HCT116 (cell line): ENCODE data around the gene BABAM2. TPM values are rescaled to one million over a fixed set of nuclear protein-coding genes. Genes with fewer than 3 reads are reported as not detected.

Source experiments
- ATAC-seq: fragments of 200-7000 bp; cut with Tn5 transposase; 2 replicates; pipeline ENCODE4 v1.9.1; 2020; ENCODE audit warnings: mild to moderate bottlenecking, moderate library complexity
- BruUV-seq: library from RNA; stranded (reverse); fragments of 400-500 nt; replicated peaks from 2 replicates; lab custom pipeline; 2021; lab: Mats Ljungman, UMichigan
- CTCF ChIA-PET: fragments of 300-600 bp; sonication (Branson Sonifier 250); formaldehyde crosslinking; loops from one replicate; lab custom pipeline; 2021; ENCODE audit warnings: antibody characterized with exemption; lab: Charles Lee
- POLR2A ChIA-PET: fragments of 300-600, 350-600 bp; sonication (Branson Sonifier 250); formaldehyde crosslinking; loops from one replicate; lab custom pipeline; 2021; ENCODE audit warnings: antibody characterized with exemption; lab: Charles Lee
- RAD21 ChIA-PET, 2 experiments: fragments of 300-600 bp; sonication (Branson Sonifier 250); formaldehyde crosslinking; loops; one replicate each; lab custom pipeline; 2023; ENCODE audit warnings: low total read pairs in 2 of 2; ENCODE audit not compliant: uncharacterized antibody in 2 of 2, unreplicated experiment in 2 of 2, low non-redundant PET in 1 of 2; lab: Charles Lee
- DNase-seq: peaks from one replicate; pipeline ENCODE4 v3.0.0-alpha.2; 2010; ENCODE audit warnings: low read depth, low spot score
- H2AFZ ChIP-seq: fragments of 200-600 bp; shearing (Covaris generic), sonication (generic); 2 replicates; pipeline ENCODE4 v1.6.1; 2017; ENCODE audit warnings: low read depth, mixed run types, mixed read lengths, antibody characterized with exemption, low read length; ENCODE audit not compliant: poor library complexity, severe bottlenecking
- H3K27ac ChIP-seq: 2 replicates; pipeline ENCODE4 v1.5.1; 2012; ENCODE audit warnings: low read depth, low read length
- H3K27me3 ChIP-seq: fragments of 200-600 bp; sonication (generic); 2 replicates; pipeline ENCODE4 v1.6.1; 2016; ENCODE audit warnings: mixed run types, low read length, mixed read lengths; ENCODE audit not compliant: insufficient read depth
- H3K36me3 ChIP-seq, 2 experiments: fragments of 200-500 bp in 1 of 2; fragments of 200-600 bp in 1 of 2; sonication (Bioruptor generic) in 1 of 2; sonication (generic) in 1 of 2; 2 replicates each; pipeline versions ENCODE4 v1.5.1 to v1.6.1; 2014 to 2016; ENCODE audit warnings: low read length in 2 of 2, inconsistent platforms in 1 of 2, mixed read lengths in 1 of 2, mixed run types in 1 of 2; ENCODE audit not compliant: insufficient read depth in 2 of 2, control insufficient read depth in 1 of 2
- H3K4me1 ChIP-seq, 2 experiments: fragments of 200-600 bp in 1 of 2; sonication (generic) in 1 of 2; 2 replicates each; pipeline versions ENCODE4 v1.5.1 to v1.6.1; 2012 to 2017; ENCODE audit warnings: low read length in 2 of 2, inconsistent platforms in 1 of 2, mild to moderate bottlenecking in 1 of 2, mixed read lengths in 1 of 2, mixed run types in 1 of 2, moderate library complexity in 1 of 2; ENCODE audit not compliant: insufficient read depth in 2 of 2, control insufficient read depth in 1 of 2
- H3K4me2 ChIP-seq: fragments of 200-600 bp; sonication (generic); 2 replicates; pipeline ENCODE4 v1.6.1; 2017; ENCODE audit warnings: mixed run types, low read length, mixed read lengths
- H3K4me3 ChIP-seq, 2 experiments: fragments of 200-600 bp in 1 of 2; sonication (generic) in 1 of 2; replicated peaks in 1 of 2; 2 replicates each; pipeline ENCODE4 v1.5.1; 2011 to 2016; ENCODE audit warnings: low read length in 2 of 2, control low read depth in 1 of 2, low read depth in 1 of 2, mild to moderate bottlenecking in 1 of 2, mixed read lengths in 1 of 2, mixed run types in 1 of 2
- H3K79me2 ChIP-seq: fragments of 200-600 bp; sonication (generic); 2 replicates; pipeline ENCODE4 v1.6.1; 2017; ENCODE audit warnings: mild to moderate bottlenecking, mixed run types, low read length, moderate library complexity, mixed read lengths; ENCODE audit not compliant: insufficient read depth
- H3K9ac ChIP-seq: fragments of 200-600 bp; sonication (generic); 2 replicates; pipeline ENCODE4 v1.6.1; 2016; ENCODE audit warnings: low read length, mixed read lengths
- H3K9me2 ChIP-seq: fragments of 200-600 bp; sonication (generic), shearing (Covaris generic); 2 replicates; pipeline ENCODE4 v1.6.1; 2017; ENCODE audit warnings: mixed run types, mild to moderate bottlenecking, moderate library complexity; ENCODE audit not compliant: insufficient read depth
- H3K9me3 ChIP-seq, 2 experiments: fragments of 200-500 bp in 1 of 2; fragments of 200-600 bp in 1 of 2; sonication (Bioruptor generic) in 1 of 2; sonication (generic) in 1 of 2; 2 replicates each; pipeline ENCODE4 v1.6.1; 2014 to 2017; ENCODE audit warnings: low read length in 2 of 2, mixed read lengths in 2 of 2, inconsistent platforms in 1 of 2, low read depth in 1 of 2, mild to moderate bottlenecking in 1 of 2, mixed run types in 1 of 2, moderate library complexity in 1 of 2; ENCODE audit not compliant: control insufficient read depth in 1 of 2, insufficient read depth in 1 of 2
- H4K20me1 ChIP-seq: fragments of 200-600 bp; sonication (generic), shearing (Covaris generic); 2 replicates; pipeline ENCODE4 v1.6.1; 2017; ENCODE audit warnings: mixed run types, mild to moderate bottlenecking, moderate library complexity; ENCODE audit not compliant: insufficient read depth
- CBX3 ChIP-seq: IDR thresholded peaks from 2 replicates; pipeline ENCODE4 v1.6.1; 2012; ENCODE audit warnings: low read depth
- CEBPB ChIP-seq: IDR thresholded peaks from 2 replicates; pipeline ENCODE4 v1.6.1; 2012; ENCODE audit warnings: low read depth
- EGR1 ChIP-seq: IDR thresholded peaks from 2 replicates; pipeline ENCODE4 v1.6.1; 2012; ENCODE audit warnings: low read depth
- ELF1 ChIP-seq: IDR thresholded peaks from 2 replicates; pipeline ENCODE4 v1.6.1; 2012; ENCODE audit warnings: low read depth, borderline replicate concordance
- EZH2phosphoT487 ChIP-seq: fragments of 200-600 bp; IDR thresholded peaks from 2 replicates; pipeline ENCODE4 v1.6.1; 2018; ENCODE audit warnings: antibody characterized with exemption, borderline replicate concordance
- JUND ChIP-seq: IDR thresholded peaks from 2 replicates; pipeline ENCODE4 v1.6.1; 2012
- POLR2A ChIP-seq: IDR thresholded peaks from 2 replicates; pipeline ENCODE4 v1.7.0; 2011; ENCODE audit warnings: borderline replicate concordance; ENCODE audit not compliant: insufficient read depth, insufficient read length; ENCODE audit errors: extremely low read depth
- RAD21 ChIP-seq: IDR thresholded peaks from 2 replicates; pipeline ENCODE4 v1.6.1; 2012; ENCODE audit warnings: low read depth, mild to moderate bottlenecking
- SIN3A ChIP-seq: IDR thresholded peaks from 2 replicates; pipeline ENCODE4 v1.6.1; 2012; ENCODE audit warnings: low read depth
- SP1 ChIP-seq: IDR thresholded peaks from 2 replicates; pipeline ENCODE4 v1.6.1; 2012; ENCODE audit warnings: low read depth
- SRF ChIP-seq: IDR thresholded peaks from 2 replicates; pipeline ENCODE4 v1.6.1; 2012; ENCODE audit warnings: low read depth
- TCF7L2 ChIP-seq: IDR thresholded peaks from 2 replicates; pipeline ENCODE4 v1.7.0; 2011; ENCODE audit warnings: borderline replicate concordance, inconsistent platforms; ENCODE audit not compliant: insufficient read depth, insufficient read length; ENCODE audit errors: extremely low read depth
- YY1 ChIP-seq: IDR thresholded peaks from 2 replicates; pipeline ENCODE4 v1.6.1; 2011; ENCODE audit warnings: low read length, low read depth, moderate library complexity, mild to moderate bottlenecking; ENCODE audit not compliant: insufficient replicate concordance; ENCODE audit errors: extremely low read depth
- ZNF274 ChIP-seq: fragments of 200-500 bp; sonication (Bioruptor generic); IDR thresholded peaks from 2 replicates; pipeline ENCODE4 v1.6.1; 2014; ENCODE audit warnings: mild to moderate bottlenecking, low read depth, low read length, inconsistent platforms
- intact Hi-C: fragments of 100-400 bp; cut with micrococcal nuclease; formaldehyde crosslinking; loops from 2 replicates; pipeline ENCODE4 v1.10.0; 2022
- total RNA-seq: library from RNA; stranded (reverse); gene quantifications from one replicate; pipeline ENCODE4 v1.2.1, GENCODE V29; 2021; ENCODE audit not compliant: unreplicated experiment
- TF ChIP-seq, protein P1 (sequence below): IDR thresholded peaks from 2 replicates; pipeline ENCODE4 v1.6.1; 2011; ENCODE audit warnings: mild to moderate bottlenecking, low read length, moderate library complexity; ENCODE audit not compliant: insufficient replicate concordance; ENCODE audit errors: extremely low read depth
- TF ChIP-seq, protein P2 (sequence below): IDR thresholded peaks from 2 replicates; pipeline ENCODE4 v1.6.1; 2012
- TF ChIP-seq, protein P3 (sequence below), 3 experiments: fragments of 200-600 bp in 1 of 3; sonication (generic) in 1 of 3; IDR thresholded peaks in 2 of 3; conservative IDR thresholded peaks in 1 of 3; 2 replicates each; pipeline ENCODE4 v1.5.1; 2012 to 2017; ENCODE audit warnings: low read depth in 2 of 3, low read length in 2 of 3, antibody characterized with exemption in 1 of 3, borderline replicate concordance in 1 of 3, control low read depth in 1 of 3, mild to moderate bottlenecking in 1 of 3, mixed read lengths in 1 of 3, mixed run types in 1 of 3, moderate library complexity in 1 of 3; ENCODE audit not compliant: insufficient read depth in 1 of 3
- TF ChIP-seq, protein P4 (sequence below): IDR thresholded peaks from 2 replicates; pipeline ENCODE4 v1.6.1; 2012; ENCODE audit warnings: low read depth
- TF ChIP-seq, protein P5 (sequence below): IDR thresholded peaks from 2 replicates; pipeline ENCODE4 v1.6.1; 2012

Gene BABAM2
- total RNA-seq, 1 experiment from 2014 or later, result 23.8 TPM

DNA sequence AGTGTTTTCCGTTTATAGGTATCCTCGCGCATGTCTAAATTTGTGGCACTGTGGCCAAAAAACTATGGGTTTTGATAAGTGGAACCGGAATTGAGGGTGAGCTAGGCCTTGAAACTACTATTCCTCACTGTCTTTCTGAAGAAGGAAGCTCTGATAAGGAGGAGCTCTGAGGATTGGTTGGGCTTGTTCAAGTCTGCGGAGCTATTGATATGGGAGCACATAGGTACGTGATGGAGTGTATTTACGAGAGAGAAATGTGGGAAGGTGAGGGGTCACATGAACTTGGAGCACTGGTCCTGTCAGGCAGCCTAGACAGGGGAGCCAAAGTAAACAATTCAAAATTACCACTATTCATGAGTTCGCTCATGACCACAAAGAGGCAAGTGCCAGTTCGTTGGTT lies 131.4 kb downstream of the BABAM2 start:
- 0 out of 2 replicates have a peak, but pooled peaks cover 4% of the 10 kb centered on the region for H3K9me2 ChIP-seq
- 0 out of 2 replicates have a peak, but pooled peaks cover 3% of the 10 kb centered on the region for H3K79me2 ChIP-seq
- no peak overlapping the region for H2AFZ ChIP-seq
- TF ChIP-seq SRF (no peak), ELF1 (no peak), POLR2A (no peak), EZH2phosphoT487 (no peak), RAD21 (no peak), CEBPB (no peak), EGR1 (no peak), YY1 (no peak), SP1 (no peak), SIN3A (no peak), ZNF274 (no peak), CBX3 (no peak), JUND (no peak), TCF7L2 (no peak)
- TF ChIP-seq, protein P1, sequence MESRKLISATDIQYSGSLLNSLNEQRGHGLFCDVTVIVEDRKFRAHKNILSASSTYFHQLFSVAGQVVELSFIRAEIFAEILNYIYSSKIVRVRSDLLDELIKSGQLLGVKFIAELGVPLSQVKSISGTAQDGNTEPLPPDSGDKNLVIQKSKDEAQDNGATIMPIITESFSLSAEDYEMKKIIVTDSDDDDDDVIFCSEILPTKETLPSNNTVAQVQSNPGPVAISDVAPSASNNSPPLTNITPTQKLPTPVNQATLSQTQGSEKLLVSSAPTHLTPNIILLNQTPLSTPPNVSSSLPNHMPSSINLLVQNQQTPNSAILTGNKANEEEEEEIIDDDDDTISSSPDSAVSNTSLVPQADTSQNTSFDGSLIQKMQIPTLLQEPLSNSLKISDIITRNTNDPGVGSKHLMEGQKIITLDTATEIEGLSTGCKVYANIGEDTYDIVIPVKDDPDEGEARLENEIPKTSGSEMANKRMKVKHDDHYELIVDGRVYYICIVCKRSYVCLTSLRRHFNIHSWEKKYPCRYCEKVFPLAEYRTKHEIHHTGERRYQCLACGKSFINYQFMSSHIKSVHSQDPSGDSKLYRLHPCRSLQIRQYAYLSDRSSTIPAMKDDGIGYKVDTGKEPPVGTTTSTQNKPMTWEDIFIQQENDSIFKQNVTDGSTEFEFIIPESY, result no peak
- TF ChIP-seq, protein P2, sequence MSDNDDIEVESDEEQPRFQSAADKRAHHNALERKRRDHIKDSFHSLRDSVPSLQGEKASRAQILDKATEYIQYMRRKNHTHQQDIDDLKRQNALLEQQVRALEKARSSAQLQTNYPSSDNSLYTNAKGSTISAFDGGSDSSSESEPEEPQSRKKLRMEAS, result no peak
- TF ChIP-seq, protein P3, sequence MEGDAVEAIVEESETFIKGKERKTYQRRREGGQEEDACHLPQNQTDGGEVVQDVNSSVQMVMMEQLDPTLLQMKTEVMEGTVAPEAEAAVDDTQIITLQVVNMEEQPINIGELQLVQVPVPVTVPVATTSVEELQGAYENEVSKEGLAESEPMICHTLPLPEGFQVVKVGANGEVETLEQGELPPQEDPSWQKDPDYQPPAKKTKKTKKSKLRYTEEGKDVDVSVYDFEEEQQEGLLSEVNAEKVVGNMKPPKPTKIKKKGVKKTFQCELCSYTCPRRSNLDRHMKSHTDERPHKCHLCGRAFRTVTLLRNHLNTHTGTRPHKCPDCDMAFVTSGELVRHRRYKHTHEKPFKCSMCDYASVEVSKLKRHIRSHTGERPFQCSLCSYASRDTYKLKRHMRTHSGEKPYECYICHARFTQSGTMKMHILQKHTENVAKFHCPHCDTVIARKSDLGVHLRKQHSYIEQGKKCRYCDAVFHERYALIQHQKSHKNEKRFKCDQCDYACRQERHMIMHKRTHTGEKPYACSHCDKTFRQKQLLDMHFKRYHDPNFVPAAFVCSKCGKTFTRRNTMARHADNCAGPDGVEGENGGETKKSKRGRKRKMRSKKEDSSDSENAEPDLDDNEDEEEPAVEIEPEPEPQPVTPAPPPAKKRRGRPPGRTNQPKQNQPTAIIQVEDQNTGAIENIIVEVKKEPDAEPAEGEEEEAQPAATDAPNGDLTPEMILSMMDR (IDR thresholded peaks at IDR 0.05 in 2 of 3, conservative IDR thresholded peaks at IDR 0.05 in 1 of 3; ENCODE audit: borderline replicate concordance in 1 of 3, insufficient read depth in 1 of 3, low read depth in 2 of 3, low read length in 2 of 3), result no peak
- TF ChIP-seq, protein P4, sequence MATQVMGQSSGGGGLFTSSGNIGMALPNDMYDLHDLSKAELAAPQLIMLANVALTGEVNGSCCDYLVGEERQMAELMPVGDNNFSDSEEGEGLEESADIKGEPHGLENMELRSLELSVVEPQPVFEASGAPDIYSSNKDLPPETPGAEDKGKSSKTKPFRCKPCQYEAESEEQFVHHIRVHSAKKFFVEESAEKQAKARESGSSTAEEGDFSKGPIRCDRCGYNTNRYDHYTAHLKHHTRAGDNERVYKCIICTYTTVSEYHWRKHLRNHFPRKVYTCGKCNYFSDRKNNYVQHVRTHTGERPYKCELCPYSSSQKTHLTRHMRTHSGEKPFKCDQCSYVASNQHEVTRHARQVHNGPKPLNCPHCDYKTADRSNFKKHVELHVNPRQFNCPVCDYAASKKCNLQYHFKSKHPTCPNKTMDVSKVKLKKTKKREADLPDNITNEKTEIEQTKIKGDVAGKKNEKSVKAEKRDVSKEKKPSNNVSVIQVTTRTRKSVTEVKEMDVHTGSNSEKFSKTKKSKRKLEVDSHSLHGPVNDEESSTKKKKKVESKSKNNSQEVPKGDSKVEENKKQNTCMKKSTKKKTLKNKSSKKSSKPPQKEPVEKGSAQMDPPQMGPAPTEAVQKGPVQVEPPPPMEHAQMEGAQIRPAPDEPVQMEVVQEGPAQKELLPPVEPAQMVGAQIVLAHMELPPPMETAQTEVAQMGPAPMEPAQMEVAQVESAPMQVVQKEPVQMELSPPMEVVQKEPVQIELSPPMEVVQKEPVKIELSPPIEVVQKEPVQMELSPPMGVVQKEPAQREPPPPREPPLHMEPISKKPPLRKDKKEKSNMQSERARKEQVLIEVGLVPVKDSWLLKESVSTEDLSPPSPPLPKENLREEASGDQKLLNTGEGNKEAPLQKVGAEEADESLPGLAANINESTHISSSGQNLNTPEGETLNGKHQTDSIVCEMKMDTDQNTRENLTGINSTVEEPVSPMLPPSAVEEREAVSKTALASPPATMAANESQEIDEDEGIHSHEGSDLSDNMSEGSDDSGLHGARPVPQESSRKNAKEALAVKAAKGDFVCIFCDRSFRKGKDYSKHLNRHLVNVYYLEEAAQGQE, result no peak
- TF ChIP-seq, protein P5, sequence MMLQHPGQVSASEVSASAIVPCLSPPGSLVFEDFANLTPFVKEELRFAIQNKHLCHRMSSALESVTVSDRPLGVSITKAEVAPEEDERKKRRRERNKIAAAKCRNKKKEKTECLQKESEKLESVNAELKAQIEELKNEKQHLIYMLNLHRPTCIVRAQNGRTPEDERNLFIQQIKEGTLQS, result no peak
- no peaks in the 10 kb centered on the region for H3K36me3 ChIP-seq
- BruUV-seq, result no TSS peak
- H3K27ac ChIP-seq, result no peak overlapping the region
- DNase-seq, result no peak
- no peak overlapping the region for H3K9ac ChIP-seq
- H3K9me3 ChIP-seq, result no peaks in the 10 kb centered on the region
- RAD21 ChIA-PET, result no interaction called here
- no peaks in the 10 kb centered on the region for H4K20me1 ChIP-seq
- H3K4me2 ChIP-seq, result no peak overlapping the region
- no peak for ATAC-seq
- intact Hi-C loops, result no loop called here
- no peaks in the 10 kb centered on the region for H3K4me1 ChIP-seq
- POLR2A ChIA-PET, result no interaction called here
- no peak overlapping the region for H3K4me3 ChIP-seq
- CTCF ChIA-PET, result no interaction called here
- H3K27me3 ChIP-seq, result no peaks in the 10 kb centered on the region
